Caco-2 (cell line): Measurements from ENCODE around the gene FAM47E. TPM values are rescaled to one million over a fixed set of nuclear protein-coding genes. Genes with fewer than 3 reads are reported as not detected.

Experiments used
- BruUV-seq: library from RNA; stranded (reverse); fragments of 400-500 nt; replicated peaks from 2 replicates; lab custom pipeline; 2021; lab: Mats Ljungman, UMichigan
- CTCF ChIA-PET: fragments of 300-600 bp; sonication (Branson Sonifier 250); formaldehyde crosslinking; loops from one replicate; lab custom pipeline; 2022; ENCODE audit warnings: antibody characterized with exemption; lab: Charles Lee
- POLR2A ChIA-PET: fragments of 300-600 bp; sonication (Branson Sonifier 250); formaldehyde crosslinking; loops from one replicate; lab custom pipeline; 2022; ENCODE audit warnings: antibody characterized with exemption; lab: Charles Lee
- DNase-seq, 2 experiments: peaks; one replicate each; pipeline versions ENCODE4 v3.0.0 to v3.0.0-alpha.2; 2020 to 2022
- H3K27me3 ChIP-seq: replicated peaks from 2 replicates; pipeline ENCODE4 v1.6.0; 2011; ENCODE audit warnings: low read length; ENCODE audit not compliant: control insufficient read depth, insufficient read depth
- H3K36me3 ChIP-seq: 2 replicates; pipeline ENCODE4 v1.5.1; 2011; ENCODE audit warnings: low read length; ENCODE audit not compliant: control insufficient read depth, insufficient read depth
- H3K4me1 ChIP-seq: fragments of 250-450 bp; sonication (Bioruptor Pico); 2 replicates; pipeline ENCODE4 v1.5.1; 2020; ENCODE audit warnings: mild to moderate bottlenecking
- H3K4me3 ChIP-seq: 2 replicates; pipeline ENCODE4 v1.5.1; 2011; ENCODE audit warnings: low read depth, mild to moderate bottlenecking, control low read depth, low read length
- H3K9me3 ChIP-seq: fragments of 250-450 bp; sonication (Bioruptor Pico); 2 replicates; pipeline ENCODE4 v1.5.1; 2020; ENCODE audit warnings: mild to moderate bottlenecking, moderate library complexity
- H3K27ac Mint-ChIP-seq: one replicate; pipeline ENCODE4 v1.8.0; 2022; ENCODE audit warnings: mixed read lengths; ENCODE audit not compliant: unreplicated experiment
- H3K27me3 Mint-ChIP-seq: one replicate; pipeline ENCODE4 v1.8.0; 2022; ENCODE audit warnings: mixed read lengths; ENCODE audit not compliant: insufficient read depth, unreplicated experiment
- H3K36me3 Mint-ChIP-seq: one replicate; pipeline ENCODE4 v1.8.0; 2022; ENCODE audit warnings: mild to moderate bottlenecking, mixed read lengths; ENCODE audit not compliant: insufficient read depth, unreplicated experiment
- H3K4me1 Mint-ChIP-seq: one replicate; pipeline ENCODE4 v1.8.0; 2022; ENCODE audit warnings: low read depth, mixed read lengths; ENCODE audit not compliant: unreplicated experiment
- H3K4me3 Mint-ChIP-seq: one replicate; pipeline ENCODE4 v1.8.0; 2022; ENCODE audit warnings: mild to moderate bottlenecking, moderate library complexity, mixed read lengths; ENCODE audit not compliant: unreplicated experiment
- H3K9me3 Mint-ChIP-seq: one replicate; pipeline ENCODE4 v1.8.0; 2022; ENCODE audit warnings: mixed read lengths; ENCODE audit not compliant: unreplicated experiment
- intact Hi-C: fragments of 100-400 bp; cut with micrococcal nuclease; formaldehyde crosslinking; loops from one replicate; pipeline ENCODE4 v1.10.0; 2022; ENCODE audit not compliant: unreplicated experiment
- total RNA-seq: library from RNA; stranded (reverse); gene quantifications from 2 replicates; pipeline ENCODE4 v1.2.3, GENCODE V29; 2022
- TF ChIP-seq, protein P1 (sequence below), 2 experiments: fragments of 200-600 bp in 1 of 2; IDR thresholded peaks; 1 replicate in 1 of 2; 2 replicates in 1 of 2; pipeline versions ENCODE4 v1.5.1 to v1.8.0; 2011 to 2022; ENCODE audit warnings: antibody characterized with exemption in 1 of 2, control low read depth in 1 of 2, inconsistent platforms in 1 of 2, low read depth in 1 of 2, low read length in 1 of 2, mild to moderate bottlenecking in 1 of 2, moderate library complexity in 1 of 2; ENCODE audit not compliant: insufficient read depth in 1 of 2, severe bottlenecking in 1 of 2, unreplicated experiment in 1 of 2

The FAM47E gene
- total RNA-seq, 1 experiment from 2014 or later: 6.6 TPM

- Histone ChIP-seq H3K9me3 (0 out of 2 replicates have a peak, but pooled peaks cover 3% of the 10 kb centered on the region), H3K4me3 (no peak overlapping the region), H3K36me3 (no peaks in the 10 kb centered on the region), H3K4me1 (peaks cover 22% of the 10 kb centered on the region), H3K27me3 (no peaks in the 10 kb centered on the region)
- H3K9me3 Mint-ChIP-seq: no peaks in the 10 kb centered on the region
- TF ChIP-seq, protein P1, sequence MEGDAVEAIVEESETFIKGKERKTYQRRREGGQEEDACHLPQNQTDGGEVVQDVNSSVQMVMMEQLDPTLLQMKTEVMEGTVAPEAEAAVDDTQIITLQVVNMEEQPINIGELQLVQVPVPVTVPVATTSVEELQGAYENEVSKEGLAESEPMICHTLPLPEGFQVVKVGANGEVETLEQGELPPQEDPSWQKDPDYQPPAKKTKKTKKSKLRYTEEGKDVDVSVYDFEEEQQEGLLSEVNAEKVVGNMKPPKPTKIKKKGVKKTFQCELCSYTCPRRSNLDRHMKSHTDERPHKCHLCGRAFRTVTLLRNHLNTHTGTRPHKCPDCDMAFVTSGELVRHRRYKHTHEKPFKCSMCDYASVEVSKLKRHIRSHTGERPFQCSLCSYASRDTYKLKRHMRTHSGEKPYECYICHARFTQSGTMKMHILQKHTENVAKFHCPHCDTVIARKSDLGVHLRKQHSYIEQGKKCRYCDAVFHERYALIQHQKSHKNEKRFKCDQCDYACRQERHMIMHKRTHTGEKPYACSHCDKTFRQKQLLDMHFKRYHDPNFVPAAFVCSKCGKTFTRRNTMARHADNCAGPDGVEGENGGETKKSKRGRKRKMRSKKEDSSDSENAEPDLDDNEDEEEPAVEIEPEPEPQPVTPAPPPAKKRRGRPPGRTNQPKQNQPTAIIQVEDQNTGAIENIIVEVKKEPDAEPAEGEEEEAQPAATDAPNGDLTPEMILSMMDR (IDR thresholded peaks at IDR 0.05; ENCODE audit: insufficient read depth in 1 of 2, low read depth in 1 of 2, low read length in 1 of 2, severe bottlenecking in 1 of 2, unreplicated experiment in 1 of 2): no peak
- no peak overlapping the region for H3K4me3 Mint-ChIP-seq
- peaks cover 28% of the 10 kb centered on the region for H3K4me1 Mint-ChIP-seq
- no TSS peak for BruUV-seq
- H3K36me3 Mint-ChIP-seq: no peaks in the 10 kb centered on the region
- no peaks in the 10 kb centered on the region for H3K27me3 Mint-ChIP-seq
- DNase-seq: peak; percentile 41 to 46
- intact Hi-C loops: no loop called here
- POLR2A ChIA-PET: no interaction called here
- CTCF ChIA-PET: no interaction called here
- no peak overlapping the region for H3K27ac Mint-ChIP-seq
These were observed 24.1 kb downstream of the FAM47E start for GRCh38 chr4:76275486-76276124.

DNA sequence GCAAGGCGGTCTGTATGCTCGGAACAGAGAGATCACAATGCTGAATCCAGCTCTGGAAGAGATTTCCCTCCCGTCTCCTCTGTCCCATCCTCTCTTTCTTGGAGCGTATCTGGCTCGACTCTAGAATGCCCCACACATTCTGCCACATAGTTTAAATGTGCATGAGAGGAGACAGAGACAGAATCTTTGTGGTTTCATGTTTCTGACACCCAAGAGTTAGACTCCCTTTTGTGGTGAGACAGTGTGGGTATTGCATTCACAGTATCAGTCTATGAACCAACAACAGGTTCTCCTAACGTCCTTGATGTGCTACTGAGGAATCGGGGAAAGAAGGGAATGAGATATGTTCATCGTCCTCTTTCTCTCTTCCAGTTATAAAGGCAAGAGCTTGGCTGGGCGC is 25.3 kb downstream of the FAM47E start:
- Mint-ChIP-seq H3K4me1 (peaks cover 28% of the 10 kb centered on the region), H3K4me3 (no peak overlapping the region), H3K27me3 (no peaks in the 10 kb centered on the region), H3K36me3 (no peaks in the 10 kb centered on the region), H3K27ac (peak overlapping the region; percentile 18), H3K9me3 (no peaks in the 10 kb centered on the region)
- ChIA-PET CTCF (no interaction called here), POLR2A (no interaction called here)
- TF ChIP-seq, protein P1 (IDR thresholded peaks at IDR 0.05; ENCODE audit: insufficient read depth in 1 of 2, low read depth in 1 of 2, low read length in 1 of 2, severe bottlenecking in 1 of 2, unreplicated experiment in 1 of 2): no peak
- Histone ChIP-seq H3K4me1 (peaks cover 22% of the 10 kb centered on the region), H3K27me3 (no peaks in the 10 kb centered on the region), H3K4me3 (no peak overlapping the region), H3K9me3 (0 out of 2 replicates have a peak, but pooled peaks cover 3% of the 10 kb centered on the region), H3K36me3 (no peaks in the 10 kb centered on the region)
- no peak for DNase-seq
- intact Hi-C loops: no loop called here
- no TSS peak for BruUV-seq

DNA sequence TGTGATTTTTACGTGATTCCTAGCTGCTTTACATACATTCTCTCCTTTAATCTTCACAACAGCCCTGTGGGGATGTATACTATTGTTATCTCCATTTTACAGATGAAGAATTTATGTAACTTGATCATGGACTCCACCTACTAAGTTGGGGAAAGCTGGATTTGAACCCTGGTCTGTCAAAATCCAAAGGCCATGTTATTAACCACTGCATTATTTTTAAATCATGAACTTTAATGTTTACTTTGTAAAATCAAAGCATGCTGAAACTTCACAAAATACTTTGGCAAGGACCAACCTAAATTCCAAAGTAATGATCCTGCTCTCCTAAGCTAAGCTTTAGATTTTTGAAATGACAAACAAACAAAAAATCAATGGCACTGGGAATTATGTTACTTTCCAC is 26.1 kb downstream of the FAM47E start:
- intact Hi-C loops: no loop called here
- Histone ChIP-seq H3K4me1 (peaks cover 22% of the 10 kb centered on the region), H3K4me3 (no peak overlapping the region), H3K36me3 (no peaks in the 10 kb centered on the region), H3K9me3 (0 out of 2 replicates have a peak, but pooled peaks cover 3% of the 10 kb centered on the region), H3K27me3 (no peaks in the 10 kb centered on the region)
- Mint-ChIP-seq H3K9me3 (no peaks in the 10 kb centered on the region), H3K27ac (no peak overlapping the region), H3K4me1 (peaks cover 28% of the 10 kb centered on the region), H3K36me3 (no peaks in the 10 kb centered on the region), H3K27me3 (no peaks in the 10 kb centered on the region), H3K4me3 (no peak overlapping the region)
- BruUV-seq: no TSS peak
- ChIA-PET CTCF (interaction anchor here (1.4 kb wide), 1 partner anchor 28 kb away, joined by 3 read pairs; no protein-coding TSS in a partner anchor), POLR2A (no interaction called here)
- TF ChIP-seq, protein P1 (IDR thresholded peaks at IDR 0.05; ENCODE audit: insufficient read depth in 1 of 2, low read depth in 1 of 2, low read length in 1 of 2, severe bottlenecking in 1 of 2, unreplicated experiment in 1 of 2): no peak
- DNase-seq: no peak
